Suprapubic skin (tissue), 4 donors: ENCODE results near the gene DSG4. TPM values are rescaled to one million over a fixed set of nuclear protein-coding genes. Genes with fewer than 3 reads are reported as not detected.

Source experiments
- DNase-seq, 2 donors: peaks; one replicate each; pipeline ENCODE4 v3.0.0-alpha.2; 2019; ENCODE audit warnings: low spot score in 2 of 2
- H3K27ac ChIP-seq: fragments of 200-600 bp; sonication (generic); one replicate; pipeline ENCODE4 v1.5.1; 2019
- H3K27me3 ChIP-seq: fragments of 200-600 bp; sonication (generic); one replicate; pipeline ENCODE4 v1.5.1; 2019
- H3K36me3 ChIP-seq: fragments of 200-600 bp; sonication (generic); one replicate; pipeline ENCODE4 v1.5.1; 2019
- H3K4me1 ChIP-seq: fragments of 200-600 bp; sonication (generic); one replicate; pipeline ENCODE4 v1.5.1; 2019
- H3K4me3 ChIP-seq: fragments of 200-600 bp; sonication (generic); one replicate; pipeline ENCODE4 v1.5.1; 2019; ENCODE audit warnings: mild to moderate bottlenecking
- H3K9me3 ChIP-seq: fragments of 200-600 bp; sonication (generic); one replicate; pipeline ENCODE4 v1.5.1; 2019
- CTCF ChIP-seq, 2 donors: fragments of 200-600 bp in 1 of 2; fragments of 450-650 bp in 1 of 2; sonication (generic) in 1 of 2; IDR thresholded peaks; one replicate each; pipeline ENCODE4 v1.5.1; 2016 to 2019; ENCODE audit warnings: antibody characterized with exemption in 2 of 2, mild to moderate bottlenecking in 1 of 2, moderate library complexity in 1 of 2
- EP300 ChIP-seq: sonication (generic); formaldehyde crosslinking; IDR thresholded peaks from one replicate; pipeline ENCODE4 v1.6.1; 2017; ENCODE audit warnings: antibody characterized with exemption
- POLR2A ChIP-seq, 2 donors: fragments of 450-650 bp; IDR thresholded peaks; one replicate each; pipeline ENCODE4 v1.6.1; 2017; ENCODE audit warnings: antibody characterized with exemption in 2 of 2, mild to moderate bottlenecking in 2 of 2, moderate library complexity in 2 of 2
- POLR2AphosphoS5 ChIP-seq, 3 donors: sonication (generic); formaldehyde crosslinking; IDR thresholded peaks; one replicate each; pipeline ENCODE4 v1.6.1; 2017; ENCODE audit warnings: antibody characterized with exemption in 3 of 3
- WGBS: methylation state at CpG from one replicate; pipeline ENCODE4 v1.1.5; 2018; 5-methylcytosine and 5-hydroxymethylcytosine counted together
- total RNA-seq, 4 donors: library from RNA; depleted of rRNA; stranded (reverse); fragments of >200 nt; gene quantifications; one replicate each; pipeline ENCODE4 v1.1.0, GENCODE V29; 2016

The DSG4 gene
- total RNA-seq, 4 donors from 2014 or later, result 0.89 to 20.9 (median 2.5) TPM

DNA sequence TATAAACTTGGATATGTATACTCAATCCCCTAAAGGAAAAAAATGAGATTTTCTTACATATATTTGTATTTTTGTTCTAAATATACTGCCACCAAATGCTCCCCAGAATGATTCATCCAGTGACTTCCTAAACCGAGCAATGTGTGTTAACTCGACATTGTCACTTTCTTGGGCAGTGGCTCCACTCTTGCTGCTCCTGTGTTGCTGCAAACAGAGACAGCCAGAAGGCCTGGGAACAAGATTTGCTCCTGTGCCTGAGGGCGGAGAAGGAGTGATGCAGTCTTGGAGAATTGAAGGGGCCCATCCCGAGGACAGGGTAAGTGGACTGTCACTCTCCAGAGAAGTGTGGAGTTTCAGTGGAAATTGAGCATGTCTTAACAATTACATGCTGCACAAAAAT lies 32.7 kb downstream of the DSG4 start:
- H3K27ac ChIP-seq, result no peak overlapping the region
- TF ChIP-seq EP300, result no peak
- TF ChIP-seq POLR2A (IDR thresholded peaks at IDR 0.05), result no peak
- TF ChIP-seq CTCF (IDR thresholded peaks at IDR 0.05), result no peak
- no peak for TF ChIP-seq POLR2AphosphoS5 (IDR thresholded peaks at IDR 0.05)
- no peak overlapping the region for H3K4me3 ChIP-seq
- no peaks in the 10 kb centered on the region for H3K9me3 ChIP-seq
- no peaks in the 10 kb centered on the region for H3K4me1 ChIP-seq
- 53% methylated on average over 4 of the region's 4 CpGs for WGBS
- DNase-seq, result no peak
- no peaks in the 10 kb centered on the region for H3K27me3 ChIP-seq
- no peaks in the 10 kb centered on the region for H3K36me3 ChIP-seq

- DNase-seq, result no peak
- H3K9me3 ChIP-seq, result no peaks in the 10 kb centered on the region
- TF ChIP-seq POLR2AphosphoS5 (IDR thresholded peaks at IDR 0.05), result no peak
- TF ChIP-seq POLR2A (IDR thresholded peaks at IDR 0.05), result no peak
- no peak for TF ChIP-seq CTCF (IDR thresholded peaks at IDR 0.05)
- no peak for TF ChIP-seq EP300
Observed at GRCh38 chr18:31410716-31411483, 34.3 kb downstream of the DSG4 start.

GRCh38 chr18:31413137-31413536 lies 36.6 kb downstream of the DSG4 start:
- no peak overlapping the region for H3K4me3 ChIP-seq
- WGBS, result 95% methylated on average over 6 of the region's 6 CpGs
- no peak for DNase-seq
- TF ChIP-seq CTCF (IDR thresholded peaks at IDR 0.05) (no peak), EP300 (no peak), POLR2AphosphoS5 (IDR thresholded peaks at IDR 0.05) (no peak), POLR2A (IDR thresholded peaks at IDR 0.05) (no peak)
- no peaks in the 10 kb centered on the region for H3K9me3 ChIP-seq
- no peak overlapping the region for H3K27ac ChIP-seq
- H3K27me3 ChIP-seq, result no peaks in the 10 kb centered on the region
- H3K4me1 ChIP-seq, result no peaks in the 10 kb centered on the region
- no peaks in the 10 kb centered on the region for H3K36me3 ChIP-seq

More at GRCh38 chr18:31410716-31411483, 34.3 kb downstream of the DSG4 start:
- Histone ChIP-seq H3K4me3 (no peak overlapping the region), H3K36me3 (no peaks in the 10 kb centered on the region), H3K27me3 (no peaks in the 10 kb centered on the region), H3K27ac (no peak overlapping the region), H3K4me1 (no peaks in the 10 kb centered on the region)
- 75% methylated on average over 37 of the region's 37 CpGs for WGBS

DNA sequence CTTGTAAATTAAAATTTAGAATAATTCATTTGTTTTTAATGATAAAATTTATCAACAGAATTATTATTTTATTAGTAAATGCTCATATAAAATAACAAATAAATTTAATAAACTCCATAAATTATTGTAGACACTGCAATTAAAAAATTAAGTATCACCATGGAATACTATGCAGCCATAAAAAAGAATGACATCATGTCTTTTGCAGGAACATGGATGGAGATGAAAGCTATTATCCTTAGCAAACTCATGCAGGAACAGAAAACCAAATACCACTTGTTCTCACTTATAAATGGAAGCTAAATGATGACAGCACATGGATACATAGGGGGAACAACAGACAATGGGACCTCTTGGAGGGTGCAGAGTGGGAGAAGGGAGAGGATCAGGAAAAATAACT lies 41.3 kb downstream of the DSG4 start:
- no peak for TF ChIP-seq EP300
- H3K4me3 ChIP-seq, result no peak overlapping the region
- no peaks in the 10 kb centered on the region for H3K9me3 ChIP-seq
- no peaks in the 10 kb centered on the region for H3K27me3 ChIP-seq
- no peaks in the 10 kb centered on the region for H3K36me3 ChIP-seq
- DNase-seq, result no peak
- H3K27ac ChIP-seq, result no peak overlapping the region
- H3K4me1 ChIP-seq, result no peaks in the 10 kb centered on the region

- H3K36me3 ChIP-seq, result no peaks in the 10 kb centered on the region
- H3K27me3 ChIP-seq, result no peaks in the 10 kb centered on the region
- WGBS, result 59% methylated on average over 7 of the region's 7 CpGs
- H3K4me3 ChIP-seq, result no peak overlapping the region
- DNase-seq, result no peak
- TF ChIP-seq CTCF (IDR thresholded peaks at IDR 0.05) (no peak), EP300 (no peak), POLR2AphosphoS5 (IDR thresholded peaks at IDR 0.05) (no peak), POLR2A (IDR thresholded peaks at IDR 0.05) (no peak)
- no peaks in the 10 kb centered on the region for H3K9me3 ChIP-seq
- H3K27ac ChIP-seq, result peak overlapping the region; percentile 3
- no peaks in the 10 kb centered on the region for H3K4me1 ChIP-seq
Observed at GRCh38 chr18:31419457-31419932, 42.9 kb downstream of the DSG4 start.
